ENCODE results near the gene CAMK1D. TPM values are rescaled to one million over a fixed set of nuclear protein-coding genes. Genes with fewer than 3 reads are reported as not detected.
"Not testable (repeated sequence)": the region's sequence is repeated elsewhere in the genome, so short reads cannot be mapped to it uniquely, and the experiment has no call there.

CAMK1D gene
- total RNA-seq, 1 donor from 2014 or later: 8.7 TPM

DNA sequence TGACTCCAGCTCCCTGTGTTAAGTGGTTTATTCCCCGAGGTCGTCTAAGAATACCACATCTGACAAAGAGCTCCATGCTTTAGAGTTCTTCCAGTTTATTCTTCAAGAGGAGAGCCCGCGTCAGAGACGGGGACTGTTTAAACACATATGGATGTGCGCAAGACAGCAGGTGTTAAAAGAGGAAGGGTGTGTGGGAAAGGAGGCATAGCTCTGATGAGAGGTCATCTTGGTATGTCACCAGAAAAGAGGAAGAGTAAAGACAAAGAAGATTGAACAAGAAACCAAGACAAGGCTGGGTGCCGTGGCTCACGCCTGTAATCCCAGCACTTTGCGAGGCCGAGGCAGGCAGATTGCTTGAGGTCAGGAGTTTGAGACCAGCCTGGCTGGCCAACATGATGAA, 393.4 kb downstream of the CAMK1D start:
- intact Hi-C loops (cut with micrococcal nuclease): no loop called here

DNA sequence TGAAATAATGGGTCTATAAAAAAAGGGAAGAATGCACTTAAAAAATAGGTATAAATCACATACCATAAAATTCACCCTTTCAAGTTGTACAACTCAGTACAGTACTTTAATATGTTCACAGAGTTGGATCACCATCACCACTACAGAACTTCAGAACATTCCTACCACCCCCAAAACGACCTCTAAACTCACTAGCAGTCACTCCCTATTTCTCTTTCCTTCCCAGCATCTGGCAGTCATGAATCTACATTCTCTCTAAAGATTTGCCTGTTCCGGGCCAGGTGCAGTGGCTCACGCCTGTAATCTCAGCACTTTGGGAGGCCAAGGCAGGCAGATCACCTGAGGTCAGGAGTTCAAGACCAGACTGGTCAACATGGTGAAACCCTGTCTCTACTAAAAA, 394.1 kb downstream of the CAMK1D start:
- intact Hi-C loops (cut with micrococcal nuclease): not testable (repeated sequence)

DNA sequence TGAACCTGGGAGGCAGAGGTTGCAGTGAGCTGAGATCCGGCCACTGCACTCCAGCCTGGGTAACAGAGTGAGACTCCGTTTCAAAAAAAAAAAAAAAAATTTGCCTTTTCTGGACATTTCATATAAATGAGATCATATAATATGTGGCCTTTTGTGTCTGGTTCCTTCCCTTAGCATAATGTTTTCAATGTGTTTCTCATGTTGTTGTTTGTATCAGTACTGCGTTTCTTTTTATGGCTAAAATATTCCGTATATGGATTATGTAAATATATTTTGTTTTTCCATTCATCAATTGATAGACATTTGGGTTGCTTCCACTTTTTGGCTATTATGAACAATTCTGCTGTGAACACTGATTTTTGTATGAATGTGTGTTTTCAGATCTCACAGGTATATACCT, 394.6 kb downstream of the CAMK1D start:
- intact Hi-C loops (cut with micrococcal nuclease): no loop called here

DNA sequence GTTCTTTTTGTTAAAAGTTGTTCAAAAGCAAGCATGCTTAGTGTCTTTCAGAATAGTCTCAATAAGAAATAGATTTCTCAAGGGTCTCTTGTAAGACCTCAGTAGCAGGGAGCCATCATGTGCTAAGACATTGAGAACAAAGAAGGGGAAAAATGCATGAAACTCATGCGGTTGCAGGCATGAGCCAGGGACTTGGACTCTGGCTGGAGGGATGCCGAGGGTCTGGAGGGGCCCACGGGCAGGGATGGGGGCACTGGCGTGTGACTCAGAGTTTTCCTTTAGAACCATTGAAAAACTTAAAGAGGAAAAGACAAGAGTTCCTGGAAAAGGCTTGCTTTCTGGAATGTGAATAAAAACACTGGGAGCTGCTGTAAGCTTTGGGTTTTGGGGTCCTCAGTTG, 398.8 kb downstream of the CAMK1D start:
- intact Hi-C loops (cut with micrococcal nuclease): no loop called here

DNA sequence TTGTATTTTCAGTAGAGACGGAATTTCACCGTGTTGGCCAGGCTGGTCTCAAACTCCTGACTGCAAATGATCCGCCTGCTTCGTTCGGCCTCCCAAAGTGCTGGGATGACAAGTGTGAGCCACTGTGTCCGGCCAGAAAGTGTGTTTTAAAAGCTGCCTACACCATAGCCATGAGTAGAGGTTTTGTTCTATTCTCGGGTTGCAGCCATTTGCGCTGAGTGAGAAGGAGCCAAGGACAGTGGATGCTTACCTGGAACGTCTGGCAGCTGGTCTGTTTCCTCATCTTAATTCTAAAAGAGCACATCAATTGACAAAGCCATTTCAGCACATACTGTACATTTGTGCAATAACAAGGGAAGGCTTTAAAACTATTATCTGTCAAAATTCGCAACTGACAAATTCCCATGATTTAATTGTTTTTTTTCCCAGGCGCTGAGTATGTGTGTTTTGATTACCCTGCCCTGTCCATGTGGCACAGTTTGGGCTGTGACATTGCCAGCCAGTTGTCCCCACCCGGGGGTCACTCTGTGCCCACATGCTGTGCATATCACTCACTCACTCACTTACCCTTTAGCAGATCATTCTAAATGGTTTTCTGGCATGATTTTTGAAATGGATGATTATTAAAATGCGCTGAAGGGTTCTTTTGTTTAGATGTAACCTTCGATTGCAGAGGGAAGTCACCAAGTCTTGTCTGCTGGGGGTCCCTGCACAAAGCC, 400.6 kb downstream of the CAMK1D start:
- intact Hi-C loops (cut with micrococcal nuclease): no loop called here

DNA sequence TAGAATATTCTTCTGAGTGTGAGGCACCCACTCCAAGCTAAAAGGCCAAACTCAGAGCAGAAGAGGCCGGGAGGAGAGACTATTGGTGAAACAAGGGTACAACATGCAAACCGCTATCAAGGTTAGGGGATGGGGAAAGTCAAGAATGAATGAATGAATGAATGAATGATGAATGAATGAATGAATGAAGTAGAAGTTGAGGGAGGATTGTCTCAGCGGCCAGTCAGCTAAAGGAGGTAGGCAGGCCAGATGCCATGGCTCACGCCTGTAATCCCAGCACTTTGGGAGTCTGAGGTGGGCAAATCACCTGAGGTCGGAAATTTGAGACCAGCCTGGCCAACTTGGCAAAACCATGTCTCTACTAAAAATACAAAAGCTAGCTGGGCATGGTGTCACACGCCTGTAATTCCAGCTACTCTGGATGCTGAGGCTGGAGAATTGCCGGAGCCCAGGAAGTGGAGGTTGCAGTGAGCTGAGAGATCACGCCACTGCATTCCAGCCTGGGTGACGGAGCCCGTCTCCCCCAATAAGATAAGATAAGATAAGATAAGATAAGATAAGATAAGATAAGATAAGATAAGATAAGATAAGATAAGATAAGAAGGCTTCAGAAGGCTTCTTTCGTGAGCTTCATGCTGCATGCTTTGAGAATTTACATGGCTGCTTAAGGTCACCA, 401.3 kb downstream of the CAMK1D start:
- intact Hi-C loops (cut with micrococcal nuclease): no loop called here

DNA sequence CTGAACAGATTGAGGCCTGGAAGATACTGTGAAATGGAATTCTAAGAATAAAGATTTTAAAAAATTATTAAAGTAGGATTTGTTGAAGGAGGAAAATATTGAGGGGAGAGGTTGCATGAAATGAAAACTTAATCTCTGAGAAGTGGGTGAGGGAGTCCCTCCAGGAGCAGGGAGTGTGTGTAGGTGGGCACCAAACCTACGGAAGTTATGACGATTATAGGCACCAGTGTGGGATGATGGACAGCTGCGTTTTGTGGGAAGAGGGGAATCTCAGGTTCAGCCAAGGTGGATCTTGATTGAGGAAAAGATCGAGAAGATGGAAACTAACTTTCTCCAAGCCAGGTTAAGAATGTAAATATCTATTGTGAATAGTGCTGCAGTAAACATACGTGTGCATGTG, 405.7 kb downstream of the CAMK1D start:
- intact Hi-C loops (cut with micrococcal nuclease): no loop called here

DNA sequence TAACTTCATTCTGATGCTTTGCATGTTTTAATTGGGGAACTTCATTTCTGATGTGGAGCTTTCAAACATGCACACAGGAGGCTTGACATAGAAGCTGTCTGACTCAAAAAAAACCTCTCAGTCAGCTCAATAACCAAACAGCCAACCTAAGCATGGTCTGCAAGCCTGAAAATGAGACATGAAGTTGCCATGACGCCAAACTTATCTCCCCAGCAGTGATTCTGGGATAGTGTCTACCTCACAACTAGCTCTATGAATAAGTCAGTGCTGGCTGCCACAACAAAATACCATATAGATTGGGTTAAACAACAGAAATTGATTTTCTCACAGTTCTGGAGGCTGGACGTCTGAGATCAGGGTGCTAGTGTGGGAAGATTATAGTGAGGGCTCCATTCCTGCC, 408.0 kb downstream of the CAMK1D start:
- intact Hi-C loops (cut with micrococcal nuclease): no loop called here

DNA sequence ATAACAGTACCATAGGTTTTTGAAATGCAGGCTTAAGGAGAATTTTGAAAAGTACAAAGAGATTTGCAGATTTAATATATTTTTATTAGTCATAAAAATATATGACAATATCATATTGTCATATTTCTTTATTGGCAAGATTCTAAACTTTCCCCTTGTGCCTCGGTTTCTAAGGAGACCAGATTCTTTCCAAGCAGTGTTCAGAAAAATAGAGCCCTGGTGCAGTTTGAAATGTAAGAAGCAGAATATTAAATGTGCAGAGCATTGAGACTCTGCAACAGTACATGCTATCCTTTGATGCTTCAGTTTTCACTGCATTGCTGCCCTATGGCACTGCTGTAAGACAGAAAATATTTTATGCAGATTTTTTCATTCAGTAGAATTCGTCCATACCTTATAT, 408.9 kb downstream of the CAMK1D start:
- intact Hi-C loops (cut with micrococcal nuclease): no loop called here

DNA sequence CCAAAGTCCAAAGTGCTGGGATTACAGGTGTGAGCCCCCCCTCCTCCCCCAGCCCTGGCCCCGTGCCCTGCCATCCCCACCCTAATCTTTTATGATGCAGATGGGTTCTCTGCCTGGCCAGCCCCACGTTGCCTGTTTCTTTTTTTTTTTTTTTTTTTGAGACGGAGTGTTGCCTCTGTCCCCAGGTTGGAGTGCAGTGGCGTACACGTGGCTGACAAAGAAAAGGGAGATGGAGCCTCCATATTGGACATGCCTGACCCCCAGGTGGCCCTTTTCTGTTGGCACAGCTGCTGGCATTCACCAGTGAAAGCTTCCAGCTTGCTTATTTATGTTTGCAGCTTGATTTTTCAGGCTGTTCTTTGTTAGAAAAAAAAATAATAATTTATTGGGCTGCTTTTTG, 416.9 kb downstream of the CAMK1D start:
- intact Hi-C loops (cut with micrococcal nuclease): no loop called here

DNA sequence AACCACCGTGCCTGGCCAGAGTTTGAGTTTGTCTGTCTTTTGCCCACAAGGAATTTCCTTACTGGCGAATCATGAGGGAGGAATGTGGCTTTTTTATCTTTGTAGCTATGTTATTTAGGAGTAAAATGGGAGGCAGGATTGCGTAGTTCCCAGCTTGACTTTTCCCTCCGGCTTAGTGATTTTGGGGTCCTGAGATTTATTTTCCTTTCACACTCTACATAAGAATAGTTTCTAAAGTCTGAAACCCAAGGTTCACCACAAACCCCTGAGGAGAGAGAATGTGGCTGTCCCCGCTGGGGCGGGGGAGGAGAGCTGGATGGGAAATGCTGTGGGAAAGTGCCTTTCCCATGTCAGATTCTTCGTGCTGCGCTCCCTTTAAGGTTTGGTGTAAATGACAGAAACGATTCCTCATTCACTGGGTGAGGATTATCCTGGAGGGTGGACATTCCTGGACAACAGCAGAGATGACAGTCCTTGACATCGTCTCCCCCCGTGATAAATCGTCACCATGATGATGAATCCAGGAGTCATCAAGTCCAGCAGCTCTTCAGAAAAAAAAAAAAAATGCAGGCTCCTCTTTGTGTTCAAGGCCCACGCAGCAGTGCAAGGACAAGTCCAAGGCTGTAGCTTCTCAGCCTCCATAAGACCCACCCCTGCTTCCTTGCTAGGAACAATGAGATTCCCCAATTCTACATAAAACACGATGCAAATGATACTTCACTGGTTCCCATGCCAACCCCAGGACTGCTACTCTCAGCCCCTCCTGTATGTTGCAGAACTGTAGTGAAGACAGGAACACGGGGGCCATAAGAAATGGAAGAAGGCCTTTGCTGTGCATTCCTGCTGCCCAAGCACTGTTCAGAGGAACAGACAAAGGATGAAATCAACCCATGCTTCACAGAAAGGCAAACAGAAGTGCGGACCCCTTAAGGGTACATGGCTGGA, 419.1 kb downstream of the CAMK1D start:
- intact Hi-C loops (cut with micrococcal nuclease): no loop called here

DNA sequence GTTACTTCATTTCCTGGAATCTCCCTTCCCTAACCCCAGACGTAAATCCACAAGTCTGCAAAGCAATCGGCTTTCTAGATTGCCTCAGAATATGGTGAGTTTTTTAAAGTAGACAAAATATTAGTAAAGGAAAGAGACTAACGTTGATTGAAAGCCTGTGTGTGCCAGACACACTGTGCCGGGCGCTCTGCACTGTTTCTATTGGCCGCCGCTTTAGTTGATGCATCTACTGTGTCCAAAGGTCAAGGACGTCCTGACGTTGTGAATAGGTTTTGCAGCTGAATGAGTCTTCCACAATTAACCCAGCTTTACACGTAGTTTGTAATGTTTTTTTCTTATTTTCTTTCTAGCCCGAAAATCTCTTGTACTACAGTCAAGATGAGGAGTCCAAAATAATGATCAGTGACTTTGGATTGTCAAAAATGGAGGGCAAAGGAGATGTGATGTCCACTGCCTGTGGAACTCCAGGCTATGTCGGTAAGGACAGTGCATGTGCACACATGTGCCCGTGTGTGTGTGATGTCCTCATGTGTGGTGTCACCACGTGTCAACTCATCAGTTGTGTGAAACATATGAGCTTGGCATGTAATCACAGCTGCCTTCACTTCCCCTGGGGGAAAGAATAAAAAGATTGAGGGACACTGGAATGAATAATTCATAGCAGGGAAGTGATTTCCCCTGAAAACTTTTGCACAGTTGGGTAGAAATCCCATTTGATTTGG, 420.1 kb downstream of the CAMK1D start:
- intact Hi-C loops (cut with micrococcal nuclease): no loop called here

DNA sequence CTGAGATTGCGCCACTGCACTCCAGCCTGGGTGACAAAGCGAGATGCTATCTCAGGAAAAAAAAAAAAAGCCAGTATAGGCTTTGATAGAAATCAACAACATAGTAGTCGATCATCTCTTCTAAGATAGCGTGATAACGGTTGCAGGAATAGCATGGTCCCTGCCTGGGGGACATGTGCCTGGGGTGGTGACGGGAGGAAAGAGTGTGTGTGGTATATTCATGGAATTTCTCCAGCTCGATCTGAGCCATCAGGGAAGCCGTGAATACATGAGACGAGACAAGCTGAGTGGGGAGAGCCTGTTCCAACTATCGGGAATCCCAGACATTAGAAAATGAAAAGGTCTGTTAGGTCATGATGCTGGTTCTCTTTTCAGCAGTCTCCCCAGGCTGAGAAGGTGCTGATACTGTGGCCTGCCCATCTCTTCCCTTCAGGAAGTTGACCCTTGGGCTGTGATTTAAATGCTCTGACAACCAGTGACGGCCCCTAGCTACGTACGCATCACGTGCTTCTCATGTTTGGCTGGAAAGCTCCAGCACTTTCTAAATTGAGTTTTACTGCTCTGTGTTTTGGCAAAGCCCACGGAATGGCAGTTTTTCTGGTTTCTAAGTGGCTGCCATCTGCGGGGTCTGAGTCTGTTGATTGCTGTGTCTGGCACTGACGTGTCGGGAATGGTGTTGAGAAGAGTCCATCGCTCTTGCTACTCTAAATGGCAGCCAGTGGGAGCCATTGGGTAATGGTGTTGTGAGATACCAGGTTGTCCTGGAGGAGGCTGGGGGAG, 422.8 kb downstream of the CAMK1D start:
- intact Hi-C loops (cut with micrococcal nuclease): no loop called here

DNA sequence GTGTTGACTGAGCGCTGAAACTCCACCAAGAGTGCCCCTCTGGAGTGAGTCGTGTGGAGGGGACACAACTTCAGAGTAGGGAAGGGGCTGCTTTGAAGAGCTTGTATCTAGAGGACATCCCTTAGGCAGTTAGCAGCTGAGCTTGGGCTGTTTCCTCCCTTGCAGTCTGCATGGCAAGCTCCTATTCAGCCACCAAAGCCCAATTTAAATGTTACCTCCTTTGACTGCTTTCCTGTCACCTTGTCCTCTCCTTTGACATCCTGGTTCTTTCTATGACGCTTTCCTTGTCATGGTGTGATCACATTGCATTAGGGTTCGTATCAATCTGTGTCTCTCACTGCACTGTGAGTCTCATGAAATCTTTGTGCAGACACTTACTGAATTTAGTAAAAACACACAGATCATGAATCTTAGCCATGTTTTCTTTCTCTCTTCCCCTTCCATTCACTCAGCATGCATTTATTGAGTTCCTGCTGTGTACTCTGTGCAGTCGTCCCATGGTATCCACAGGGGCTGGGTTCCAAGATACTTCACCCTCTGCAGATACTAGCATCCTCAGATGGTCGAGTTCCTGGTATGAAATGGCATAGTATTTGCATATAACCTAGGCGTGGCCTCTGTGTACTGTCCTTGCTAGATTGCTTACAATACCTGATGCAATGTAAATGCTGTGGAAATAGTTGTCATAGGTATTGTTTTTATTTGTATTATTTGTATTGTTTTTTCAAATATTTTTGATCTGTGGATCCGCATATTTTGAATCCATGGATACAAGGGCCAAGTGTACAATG, 423.6 kb downstream of the CAMK1D start:
- intact Hi-C loops (cut with micrococcal nuclease): no loop called here

DNA sequence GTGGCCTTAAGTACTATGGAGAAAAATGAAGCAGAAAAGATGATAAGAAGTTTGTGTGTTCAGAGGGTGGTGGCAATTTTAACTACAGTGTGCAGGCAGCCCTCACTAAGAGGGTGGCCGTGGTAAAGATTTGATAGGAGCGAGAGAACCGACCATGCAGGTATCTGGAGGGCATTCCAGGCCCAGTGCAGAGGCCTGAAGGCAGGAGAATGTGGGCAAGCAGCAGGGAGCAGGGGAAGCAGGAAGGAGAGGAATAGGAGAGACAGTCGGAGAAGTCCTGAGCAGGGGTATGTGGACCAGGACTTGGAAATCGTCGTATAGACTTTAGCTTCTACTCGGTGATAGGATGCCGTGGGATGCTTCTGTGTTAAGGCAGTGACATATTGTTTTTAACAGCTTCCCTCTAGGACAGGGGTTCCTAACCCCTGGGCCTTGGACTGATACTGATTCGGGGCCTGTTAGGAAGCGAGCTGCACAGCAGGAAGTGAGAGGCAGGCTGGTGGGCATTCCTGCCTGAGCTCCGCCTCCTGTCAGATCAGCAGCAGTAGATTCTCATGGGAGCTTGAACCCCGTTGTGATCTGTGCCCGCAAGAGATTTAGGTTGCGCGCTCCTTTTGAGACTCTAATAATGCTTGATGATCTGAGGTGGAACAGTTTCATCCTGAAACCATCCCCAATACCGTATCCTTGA, 425.0 kb downstream of the CAMK1D start:
- intact Hi-C loops (cut with micrococcal nuclease): no loop called here

DNA sequence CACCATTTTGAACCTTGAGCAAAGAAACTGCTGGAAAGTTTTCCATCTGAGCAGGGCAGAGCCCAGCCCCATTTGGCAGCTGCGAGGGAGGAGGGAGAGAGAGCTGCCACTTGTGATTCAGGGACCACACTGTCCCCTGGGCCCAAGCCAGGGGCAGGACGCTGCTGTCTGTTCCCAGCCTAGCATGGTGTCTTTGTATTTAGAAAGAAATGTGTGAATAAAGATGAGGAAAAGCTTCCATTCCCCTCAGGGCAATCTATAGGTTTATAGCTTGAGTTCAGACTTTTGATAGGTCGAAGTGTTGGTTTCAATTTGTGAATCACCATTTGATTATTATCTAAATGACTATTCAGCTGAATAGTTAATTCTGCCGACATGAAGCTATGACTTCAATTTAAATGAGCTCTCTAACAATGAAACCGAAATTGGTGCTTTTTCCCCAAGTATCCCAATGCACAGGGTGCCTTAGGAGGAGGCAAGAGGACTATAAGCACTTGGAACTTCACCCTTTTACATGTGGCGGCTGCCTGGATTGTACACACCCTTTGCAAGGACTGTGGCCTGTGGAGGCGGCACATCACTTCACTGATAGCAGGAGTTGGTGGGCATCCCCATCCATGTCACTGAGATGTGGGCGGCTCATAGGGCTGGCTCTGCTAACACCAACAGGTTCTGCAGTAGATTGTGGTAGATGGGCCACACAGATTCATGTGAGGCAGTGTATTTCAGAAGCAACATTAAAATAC, 428.7 kb downstream of the CAMK1D start:
- intact Hi-C loops (cut with micrococcal nuclease): no loop called here

DNA sequence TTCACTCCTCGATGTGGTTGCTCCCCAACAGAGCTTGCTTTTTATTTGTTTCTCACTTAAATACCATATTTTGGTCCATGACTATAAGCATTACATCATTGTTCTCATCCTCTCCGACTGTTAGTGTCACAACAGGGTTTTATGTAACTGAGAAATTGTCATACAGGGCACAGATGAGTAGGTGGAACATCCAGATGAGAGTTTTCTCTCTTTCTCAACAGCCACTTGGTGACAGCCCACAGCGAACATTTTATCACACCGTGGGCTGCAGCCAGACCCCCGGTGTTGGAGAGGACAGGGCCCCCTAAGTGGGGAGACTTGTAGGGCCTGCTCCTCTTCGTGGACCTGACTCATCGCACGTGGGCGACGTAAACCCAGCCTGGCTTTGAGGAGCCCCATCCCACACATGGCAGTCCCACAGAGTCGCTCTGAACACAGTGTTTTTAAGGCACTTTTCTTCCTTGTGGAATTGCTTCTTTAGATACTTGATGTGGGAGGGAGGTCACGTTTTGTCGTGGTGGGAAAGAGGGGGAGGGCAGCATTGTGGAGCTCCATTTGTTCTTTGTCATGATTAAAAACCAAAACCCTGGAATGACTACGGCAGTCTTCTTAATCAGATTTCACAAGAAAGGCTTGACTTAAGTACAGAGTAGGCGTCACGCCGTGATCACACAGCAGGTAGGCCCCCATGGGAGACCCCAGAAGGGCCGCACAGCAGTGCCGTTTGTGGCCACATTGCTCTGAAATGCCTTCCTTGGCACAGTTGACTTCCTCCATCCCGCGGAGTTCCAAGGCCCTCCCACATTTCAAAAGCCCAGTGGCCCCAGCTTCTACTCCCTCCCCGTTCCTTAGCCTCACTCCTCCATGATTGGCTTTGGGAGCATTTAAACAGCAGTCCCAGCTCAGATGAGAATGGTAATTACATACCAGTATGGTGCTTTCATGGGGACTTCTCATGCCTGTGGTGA, 431.6 kb downstream of the CAMK1D start:
- intact Hi-C loops (cut with micrococcal nuclease): no loop called here
